Stimulated activated CD8-positive, alpha-beta memory T cell treated with anti-CD3 and anti-CD28 coated beads, Interleukin-4, amount 100 ng/mL, for 48 hours (primary cell): ENCODE measurements around the gene DOCK9.

ENCODE experiments used
- DNase-seq: peaks from one replicate; pipeline ENCODE4 v3.0.0-alpha.2; 2020

Gene DOCK9

DNA sequence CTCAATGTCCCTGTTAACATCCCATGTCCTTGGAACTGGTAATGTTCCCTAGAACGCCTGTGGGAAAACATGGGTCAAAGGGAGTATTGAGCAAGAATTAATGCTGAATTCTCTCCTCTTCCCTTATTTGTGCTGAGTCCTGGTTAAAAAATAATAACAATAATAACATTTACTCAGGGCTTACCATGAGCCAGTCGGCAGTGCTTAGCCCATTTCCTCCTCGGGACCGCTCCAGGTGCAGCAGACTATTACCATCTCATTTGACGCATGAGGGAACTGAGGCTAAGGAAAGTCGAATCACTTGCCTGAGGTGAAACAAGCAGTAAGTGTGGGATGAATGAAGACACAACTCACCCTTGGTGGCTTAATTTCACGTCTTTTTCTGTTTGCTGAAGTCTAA, 191.8 kb downstream of the DOCK9 start:
- no peak for DNase-seq

DNA sequence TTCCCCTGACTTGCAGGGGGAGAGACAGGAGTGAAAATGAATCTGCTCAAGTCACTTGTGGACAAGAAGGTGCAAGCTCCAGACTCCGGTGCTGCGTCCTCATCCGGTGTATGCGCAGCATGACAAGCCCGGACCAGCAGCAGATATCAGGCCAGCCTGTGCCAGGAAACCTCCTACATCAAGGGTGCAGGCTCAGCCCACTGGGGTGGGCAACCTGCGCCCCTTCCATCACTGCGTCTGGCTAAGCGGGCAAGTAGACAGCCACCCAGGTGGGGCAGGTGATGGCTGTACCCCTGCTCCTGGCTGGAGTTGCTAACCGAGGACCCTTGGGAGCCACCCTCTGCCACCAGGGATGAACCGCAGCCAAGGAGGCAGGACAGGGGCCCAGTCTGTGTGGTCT, 192.5 kb downstream of the DOCK9 start:
- no peak for DNase-seq

DNA sequence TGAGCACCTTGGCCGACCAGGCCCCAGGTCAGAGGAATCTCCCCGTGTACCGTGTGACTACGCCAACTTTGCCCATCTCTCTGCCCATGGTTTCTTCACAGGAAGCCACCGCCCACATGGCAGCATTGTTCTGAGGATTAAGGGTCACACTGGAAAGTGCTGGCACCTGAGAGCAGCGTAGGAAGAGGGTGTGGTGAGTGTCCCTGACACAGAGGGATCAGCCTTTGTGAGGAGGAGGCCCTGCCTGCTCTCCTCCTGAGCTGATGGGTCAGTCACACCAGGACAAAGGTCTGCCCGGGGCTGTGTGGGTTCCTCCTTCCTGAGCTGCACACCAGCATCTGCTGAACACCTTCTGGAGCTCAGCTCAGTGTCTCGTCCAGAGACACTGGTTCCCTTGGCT, 193.2 kb downstream of the DOCK9 start:
- DNase-seq: no peak

DNA sequence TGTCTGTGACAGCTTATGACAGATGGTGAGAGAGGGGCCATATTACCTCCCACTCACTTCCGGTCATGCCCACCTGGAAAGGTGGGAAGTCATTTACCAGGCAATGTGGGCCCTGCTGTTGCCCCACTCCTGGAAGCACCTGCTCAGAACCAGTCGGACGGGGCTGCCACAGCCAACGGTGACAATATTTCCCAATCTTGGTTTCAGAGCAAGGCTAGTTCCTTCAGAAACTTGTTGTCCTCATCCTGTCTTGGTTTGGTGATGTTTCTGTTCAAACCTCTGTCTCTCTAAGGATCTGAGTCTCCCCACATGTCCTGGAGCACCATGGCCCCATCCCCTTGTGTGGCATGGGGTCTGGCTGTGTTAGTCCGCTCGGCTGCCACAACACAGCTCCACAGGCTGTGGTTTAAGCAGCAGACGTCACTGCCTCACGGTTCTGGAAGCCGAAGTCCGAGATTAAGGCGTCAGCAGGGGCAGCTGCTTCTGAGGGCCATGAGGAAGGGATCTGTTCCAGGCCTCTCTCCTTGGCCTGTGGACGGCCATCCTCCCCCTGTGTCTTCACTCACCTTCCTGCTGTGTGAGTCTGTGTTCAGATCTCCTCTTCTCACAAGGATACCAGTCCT, 193.9 kb downstream of the DOCK9 start:
- DNase-seq: no peak

DNA sequence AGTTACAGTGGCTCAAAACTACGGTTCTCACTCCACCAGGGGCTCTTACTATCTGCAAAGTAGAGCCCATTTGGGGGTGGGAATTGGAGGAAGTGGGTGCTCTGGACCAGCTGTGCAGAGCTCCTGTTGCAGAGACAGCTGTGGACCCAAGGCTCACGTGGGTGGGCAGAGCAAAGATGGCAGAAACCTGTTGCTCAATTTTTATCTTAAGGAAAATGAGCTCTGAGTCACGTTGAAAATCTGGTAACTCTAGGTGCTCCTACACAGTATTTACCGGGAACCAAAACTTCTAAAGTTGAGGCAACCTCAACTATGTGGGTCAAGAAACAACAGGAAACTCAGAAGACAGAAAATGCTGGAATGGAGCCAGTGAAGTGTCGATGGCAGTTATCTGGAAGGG, 195.2 kb downstream of the DOCK9 start:
- DNase-seq: no peak

DNA sequence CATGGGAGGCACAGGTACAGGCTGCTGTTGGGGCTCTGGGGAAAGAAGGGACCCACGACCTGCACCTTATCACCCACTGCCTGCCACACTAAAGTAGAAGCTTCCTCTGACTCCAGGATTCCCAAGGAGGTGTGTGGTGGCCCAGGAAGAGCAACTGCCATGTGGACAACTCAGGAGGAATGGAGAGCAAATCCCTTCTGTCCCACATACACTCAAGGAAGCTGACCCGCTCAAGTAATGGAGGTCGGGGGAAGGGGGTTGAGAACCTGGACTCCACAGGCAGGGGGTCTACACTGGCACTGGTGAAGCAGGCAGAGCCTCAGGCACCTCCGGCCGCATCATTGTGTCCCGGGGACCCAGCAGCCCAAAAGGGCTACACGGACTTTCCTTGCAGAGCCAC, 196.0 kb downstream of the DOCK9 start:
- no peak for DNase-seq

DNA sequence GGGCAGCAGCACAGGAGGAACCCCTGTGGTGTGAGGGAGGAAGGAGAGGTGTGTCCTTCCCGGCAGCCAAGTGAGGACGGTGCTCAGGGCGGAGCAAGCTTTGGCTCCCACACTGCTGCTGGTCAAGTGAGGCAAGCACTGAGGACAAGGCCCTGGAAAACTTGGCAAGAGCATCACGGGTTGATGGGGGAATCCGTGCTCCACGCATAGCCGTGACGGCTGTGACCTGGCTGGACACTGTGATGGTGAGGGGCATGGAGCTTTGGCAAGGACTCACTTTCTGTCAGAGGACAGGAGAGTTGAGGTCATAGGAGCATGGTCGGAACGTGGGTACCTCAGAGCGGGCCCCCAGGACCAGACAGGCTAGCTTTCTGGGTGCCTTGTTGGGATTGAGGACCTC, 196.4 kb downstream of the DOCK9 start:
- DNase-seq: no peak

DNA sequence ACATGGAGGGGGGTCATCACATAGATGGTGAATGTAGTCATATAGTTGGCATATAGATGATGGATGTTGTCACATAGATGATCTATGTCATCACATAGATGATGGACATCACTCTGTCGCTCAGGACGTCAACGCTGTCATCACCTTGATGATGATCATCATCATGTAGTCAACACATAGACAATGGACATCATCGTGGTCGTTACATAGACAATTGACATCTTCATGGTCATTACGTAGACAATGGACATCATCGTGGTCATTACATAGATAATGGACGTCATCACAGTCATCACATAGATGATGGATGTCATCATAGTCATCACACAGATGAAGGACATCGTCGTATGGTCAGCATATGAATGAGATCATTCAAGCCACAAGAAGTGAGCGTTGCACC, 196.8 kb downstream of the DOCK9 start:
- no peak for DNase-seq

DNA sequence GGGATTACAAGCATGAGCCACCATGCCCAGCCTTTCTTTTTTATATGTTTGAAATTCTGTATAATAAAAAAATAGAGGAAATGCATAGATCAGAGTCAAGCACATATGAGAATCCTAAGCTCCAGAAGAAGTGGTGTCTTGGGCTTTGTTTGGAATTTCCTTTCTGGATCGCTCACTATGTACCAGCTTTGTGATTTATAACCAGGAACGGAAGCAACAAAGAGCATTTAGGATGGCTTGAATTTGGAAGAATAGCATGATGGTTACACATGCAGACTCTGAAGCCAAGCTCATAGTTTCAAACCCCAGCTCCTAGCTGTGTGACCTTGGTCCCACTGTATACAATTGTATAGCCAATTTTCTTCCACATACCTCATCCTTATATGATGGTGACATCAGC, 197.4 kb downstream of the DOCK9 start:
- DNase-seq: no peak

DNA sequence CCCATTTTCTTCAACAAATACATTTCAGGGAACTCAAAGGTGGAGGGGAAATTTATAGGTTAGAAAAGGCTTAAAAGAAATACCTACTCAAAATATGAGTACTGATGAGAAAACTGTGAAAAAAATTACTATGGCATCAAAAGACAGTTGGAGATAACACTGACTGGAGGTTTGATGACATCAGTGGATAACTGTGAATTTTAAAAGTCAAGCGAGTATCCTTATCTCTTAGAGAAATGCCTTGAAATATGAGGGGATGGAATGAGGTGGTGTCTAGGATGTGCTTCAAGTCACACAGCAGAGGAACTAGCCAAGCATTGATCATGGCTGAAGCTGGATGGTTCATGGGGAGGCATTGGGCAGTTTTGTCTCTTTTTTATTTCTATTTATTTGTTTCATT, 198.2 kb downstream of the DOCK9 start:
- no peak for DNase-seq

DNA sequence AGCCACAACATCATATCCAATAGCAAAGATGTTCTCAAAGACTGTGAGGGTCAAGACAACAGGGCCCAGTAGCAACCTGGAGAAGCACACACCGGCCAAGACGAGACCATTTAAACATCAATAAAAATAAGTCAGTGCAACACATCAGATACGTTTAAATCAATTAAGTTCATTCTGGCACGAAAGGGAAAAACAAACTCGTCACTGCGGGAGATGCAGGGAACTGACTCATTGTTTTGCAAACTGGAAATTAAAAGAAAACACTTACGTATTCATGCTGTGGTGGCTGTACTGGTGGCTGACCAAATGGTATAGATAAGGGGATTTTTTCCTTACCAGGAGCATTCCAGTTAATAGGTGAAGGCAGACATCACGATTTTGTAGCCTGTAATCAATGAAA, 199.1 kb downstream of the DOCK9 start:
- DNase-seq: no peak

DNA sequence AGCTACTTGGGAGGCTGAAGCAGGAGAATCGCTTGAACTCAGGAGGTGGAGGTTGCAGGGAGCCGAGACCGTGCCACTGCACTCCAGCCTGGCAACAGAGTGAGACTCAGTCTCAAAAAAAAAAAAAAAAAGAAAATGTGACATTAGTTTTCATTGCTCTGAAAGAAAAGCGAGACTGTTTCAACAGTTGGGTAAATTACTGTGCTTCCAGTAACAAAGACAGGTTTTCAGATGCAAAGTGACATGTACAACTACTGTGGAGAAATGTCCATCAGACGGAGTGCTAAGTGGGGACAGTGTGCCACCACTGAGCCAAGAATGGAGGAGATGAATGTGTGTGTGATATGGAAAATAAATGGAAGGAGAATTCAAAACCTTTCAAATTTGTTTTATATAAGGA, 201.2 kb downstream of the DOCK9 start:
- no peak for DNase-seq

DNA sequence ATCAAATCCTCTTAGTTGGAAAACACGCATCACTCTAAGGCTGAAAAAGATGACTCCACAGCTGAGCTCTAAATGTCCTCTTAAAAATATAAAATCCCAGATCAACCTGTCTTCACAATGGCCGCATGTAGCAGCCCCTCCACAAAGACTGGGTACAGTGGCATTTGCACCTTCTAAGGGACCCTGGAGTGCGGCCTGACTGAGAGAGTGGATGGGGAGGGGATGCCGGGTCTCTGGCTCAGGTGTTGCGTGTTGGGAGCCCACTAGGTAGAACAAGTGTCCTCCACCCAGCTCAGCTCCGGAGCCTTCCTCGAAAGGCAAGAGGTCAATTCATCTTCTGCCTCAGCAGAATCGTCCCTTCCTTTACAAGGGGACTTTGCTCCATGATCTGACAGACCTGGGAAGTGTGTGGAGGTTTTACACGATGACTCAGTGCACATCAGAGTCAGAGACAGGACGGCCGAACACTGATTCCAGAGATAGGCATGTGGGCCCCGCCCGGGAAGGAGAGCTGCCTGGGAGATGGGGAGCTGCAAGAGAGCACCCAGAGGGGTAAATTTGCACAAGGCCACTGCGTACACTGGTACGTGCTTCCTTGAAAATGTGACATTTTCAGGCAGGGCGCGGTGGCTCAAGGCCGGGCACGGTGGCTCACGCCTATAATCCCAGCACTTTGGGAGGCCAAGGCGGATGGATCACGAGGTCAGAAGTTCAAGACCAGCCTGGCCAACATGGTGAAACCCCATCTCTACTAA, 201.8 kb downstream of the DOCK9 start:
- no peak for DNase-seq

DNA sequence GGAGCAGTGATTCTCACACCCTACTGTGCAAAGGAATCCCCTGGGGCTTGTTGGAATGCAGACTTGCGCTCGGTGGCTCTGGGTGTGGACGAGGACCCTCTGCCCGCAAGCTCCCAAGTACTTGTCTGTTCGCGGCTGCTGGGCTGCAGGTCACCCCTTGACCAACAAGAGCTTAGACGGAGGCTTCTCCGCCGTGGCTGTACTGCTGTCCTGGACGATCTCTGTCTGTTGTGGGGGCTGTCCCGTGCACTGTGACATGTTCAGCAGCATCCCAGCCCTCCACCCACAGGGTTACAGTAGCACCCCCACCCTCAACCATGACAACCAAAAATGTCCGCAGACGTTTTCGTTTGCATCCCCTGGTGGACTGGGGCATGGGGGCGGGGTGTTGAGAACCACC, 202.5 kb downstream of the DOCK9 start:
- no peak for DNase-seq

DNA sequence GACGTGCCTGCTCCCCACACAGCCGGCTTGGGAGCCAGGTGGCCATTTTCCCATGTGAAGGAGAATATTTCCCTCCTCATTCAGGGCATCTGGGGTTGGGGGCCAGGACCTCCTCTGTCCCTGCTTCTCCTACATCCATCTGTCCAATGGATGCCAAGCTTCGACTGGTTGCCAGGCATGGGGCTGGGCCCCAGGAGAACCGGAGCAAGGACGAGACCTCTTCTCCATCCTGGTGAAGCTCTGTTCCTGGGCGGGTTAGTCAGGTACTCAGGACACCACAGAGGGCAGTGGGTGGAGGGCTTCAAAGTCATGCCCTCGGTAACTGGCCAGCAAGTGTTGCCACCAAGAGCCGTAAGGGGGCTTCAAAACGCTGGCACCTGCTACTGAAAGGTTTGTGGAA, 203.1 kb downstream of the DOCK9 start:
- no peak for DNase-seq

DNA sequence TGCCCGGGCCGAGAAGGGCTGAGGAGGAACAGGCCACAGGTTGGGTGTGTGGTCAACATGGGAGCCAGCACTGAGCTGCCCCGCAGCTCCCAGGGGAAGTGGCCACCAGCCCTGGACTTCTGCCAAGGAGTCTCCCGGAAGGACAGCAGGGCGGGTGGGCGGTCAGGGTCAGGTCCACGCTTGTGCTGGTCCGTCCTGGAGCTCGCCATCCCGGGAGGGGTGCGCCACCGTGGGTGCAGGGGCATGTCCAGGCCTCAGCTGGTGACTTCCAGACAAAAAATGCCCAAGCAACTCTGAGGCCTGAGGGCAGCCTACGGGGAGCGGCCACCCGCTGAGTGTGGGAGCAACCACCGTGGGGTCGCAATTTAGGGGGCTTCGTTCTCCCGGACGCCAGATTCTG, 203.9 kb downstream of the DOCK9 start:
- DNase-seq: no peak

DNA sequence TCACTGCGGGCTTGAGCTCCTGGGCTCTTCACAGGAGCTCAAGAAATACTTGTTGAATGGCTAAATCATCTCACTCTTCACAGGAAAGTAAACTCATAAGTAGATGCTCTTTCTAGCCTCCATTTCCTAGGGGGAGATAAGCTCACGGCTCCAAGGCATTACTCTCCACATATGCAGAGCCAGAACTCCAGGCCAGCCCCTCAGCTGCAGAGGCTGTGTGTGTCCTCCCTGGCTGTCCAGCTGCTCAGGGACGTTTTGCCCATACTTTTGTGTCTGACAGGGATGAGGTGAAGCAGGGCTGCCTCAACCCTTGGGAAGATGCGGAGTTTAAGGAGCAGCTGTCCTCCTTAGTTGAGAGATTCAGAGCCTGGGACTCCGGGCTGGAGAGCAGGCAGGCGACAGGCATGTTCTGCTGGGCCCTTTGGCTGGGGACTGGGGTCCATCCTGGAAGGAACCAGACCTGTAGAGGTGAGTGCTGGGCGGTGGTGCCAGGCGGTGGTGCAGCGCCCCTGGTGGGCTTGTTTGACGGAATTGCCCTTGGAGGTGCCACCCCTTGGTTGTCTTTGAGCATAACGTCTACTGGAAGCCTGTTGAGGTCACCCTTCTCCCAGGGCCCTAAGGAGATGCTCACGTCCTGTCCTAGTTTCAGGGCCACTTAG, 204.9 kb downstream of the DOCK9 start:
- DNase-seq: no peak

DNA sequence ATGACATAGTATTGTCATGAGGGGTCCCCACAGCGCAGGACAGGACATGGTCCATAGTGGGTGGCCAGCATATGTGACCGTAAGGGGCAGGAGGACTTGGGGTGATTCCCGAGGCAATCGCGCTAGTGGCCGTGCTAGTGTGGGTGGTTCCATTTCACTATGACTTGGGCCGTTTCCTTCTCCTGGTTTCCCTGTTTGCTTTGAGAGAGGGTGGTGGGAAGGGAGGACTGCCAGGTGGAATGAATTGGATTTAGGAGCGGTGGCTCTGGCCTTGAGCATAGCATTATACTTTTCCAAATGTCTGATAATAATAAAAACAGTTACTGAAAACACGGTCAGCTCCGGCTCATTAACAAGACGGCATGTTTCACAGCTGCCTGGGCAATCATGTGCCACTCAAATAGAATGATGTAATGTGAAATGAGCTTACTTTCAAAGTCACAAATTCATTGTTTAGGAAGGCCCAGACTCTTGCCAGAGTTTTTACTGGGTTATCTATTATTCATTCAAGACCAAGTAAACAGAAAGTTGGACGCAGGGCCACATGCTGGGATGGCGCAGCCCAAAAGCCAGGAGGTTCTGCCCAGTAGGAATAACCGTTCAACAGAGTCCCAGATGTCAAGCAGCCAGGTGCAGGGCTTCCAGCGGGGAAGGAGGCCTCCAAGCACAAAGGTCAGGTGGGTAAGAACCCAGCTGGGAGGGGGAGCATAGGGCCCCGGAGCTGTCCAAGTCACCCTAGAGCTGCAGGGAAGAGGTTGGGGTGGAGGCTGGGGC, 205.8 kb downstream of the DOCK9 start:
- DNase-seq: no peak

DNA sequence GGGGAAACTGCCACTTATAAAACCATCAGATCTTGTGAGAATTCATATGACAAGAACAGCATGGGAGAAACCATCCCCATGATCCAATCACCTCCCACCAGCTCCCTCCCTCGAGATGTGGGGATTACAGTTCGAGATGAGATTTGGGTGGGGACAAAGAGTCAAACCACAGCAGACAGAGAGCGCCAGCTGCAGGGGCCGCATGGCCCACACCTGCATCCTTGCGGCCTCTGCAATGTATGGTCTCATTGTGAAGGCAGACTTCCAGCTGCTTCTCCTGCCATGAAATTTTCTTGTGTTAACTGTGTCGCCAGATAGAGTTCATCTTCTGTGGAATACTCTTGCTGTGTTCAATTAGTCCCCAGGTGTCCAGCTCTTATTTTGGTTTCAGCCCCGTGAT, 208.1 kb downstream of the DOCK9 start:
- no peak for DNase-seq

DNA sequence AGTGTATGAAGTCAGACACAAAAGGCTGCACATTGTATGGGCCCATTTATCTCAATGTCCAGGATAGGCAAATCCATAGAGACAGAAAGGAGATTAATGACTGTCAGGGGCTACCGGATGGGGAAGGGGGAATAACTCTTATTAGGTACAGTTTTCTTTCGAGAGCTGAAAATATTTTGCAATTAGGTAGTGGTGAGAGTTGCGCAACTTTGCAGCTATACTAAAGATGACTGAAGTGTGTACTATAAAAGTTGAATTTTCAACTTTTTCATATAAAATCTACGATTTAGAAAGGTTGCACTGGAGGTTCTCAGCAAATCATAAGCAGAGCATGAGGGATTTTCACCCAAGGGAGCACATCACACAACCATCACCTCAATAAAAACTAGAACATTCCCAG, 209.3 kb downstream of the DOCK9 start:
- DNase-seq: no peak

DNA sequence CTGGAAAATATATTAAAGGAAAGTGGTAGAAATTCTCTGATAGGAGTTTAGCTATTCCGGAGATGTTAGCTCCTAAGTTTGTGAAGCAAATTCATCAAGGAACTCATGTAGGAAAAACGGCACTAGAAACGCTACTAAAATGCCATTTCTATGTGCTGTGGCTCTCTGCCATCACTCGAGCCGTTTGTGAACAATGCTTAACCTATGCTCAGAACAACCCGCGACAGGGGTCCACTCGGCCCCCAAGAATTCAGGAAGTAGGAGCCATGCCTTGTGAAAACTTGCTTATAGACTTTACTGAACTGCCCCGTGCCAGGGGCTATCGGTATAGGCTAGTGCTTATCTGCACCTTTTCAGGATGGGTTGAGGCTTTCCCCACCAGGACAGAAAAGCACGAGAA, 211.2 kb downstream of the DOCK9 start:
- DNase-seq: no peak

DNA sequence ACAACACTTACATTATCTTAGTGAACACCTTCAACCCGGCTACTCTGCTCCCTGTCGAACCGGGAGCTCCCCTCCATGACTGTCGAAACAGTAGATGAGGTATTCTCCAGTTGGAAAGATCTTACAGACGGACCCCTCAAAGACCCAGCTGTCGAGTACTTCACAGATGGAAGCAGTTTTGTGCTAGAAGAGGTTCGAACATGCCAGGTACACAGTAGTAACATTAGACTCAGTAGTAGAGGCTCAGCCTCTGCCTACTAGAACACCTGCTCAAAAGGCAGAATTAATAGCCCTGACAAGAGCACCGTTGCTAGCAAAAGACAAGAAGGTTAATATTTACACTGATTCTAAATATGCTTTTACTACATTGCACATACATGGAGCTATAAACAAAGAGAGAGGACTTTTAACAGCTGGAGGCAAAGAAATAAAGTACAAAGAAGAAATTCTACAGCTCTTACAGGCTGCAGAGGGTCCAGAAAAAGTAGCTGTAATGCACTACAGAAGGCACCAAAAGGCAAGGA, 211.8 kb downstream of the DOCK9 start:
- no peak for DNase-seq

DNA sequence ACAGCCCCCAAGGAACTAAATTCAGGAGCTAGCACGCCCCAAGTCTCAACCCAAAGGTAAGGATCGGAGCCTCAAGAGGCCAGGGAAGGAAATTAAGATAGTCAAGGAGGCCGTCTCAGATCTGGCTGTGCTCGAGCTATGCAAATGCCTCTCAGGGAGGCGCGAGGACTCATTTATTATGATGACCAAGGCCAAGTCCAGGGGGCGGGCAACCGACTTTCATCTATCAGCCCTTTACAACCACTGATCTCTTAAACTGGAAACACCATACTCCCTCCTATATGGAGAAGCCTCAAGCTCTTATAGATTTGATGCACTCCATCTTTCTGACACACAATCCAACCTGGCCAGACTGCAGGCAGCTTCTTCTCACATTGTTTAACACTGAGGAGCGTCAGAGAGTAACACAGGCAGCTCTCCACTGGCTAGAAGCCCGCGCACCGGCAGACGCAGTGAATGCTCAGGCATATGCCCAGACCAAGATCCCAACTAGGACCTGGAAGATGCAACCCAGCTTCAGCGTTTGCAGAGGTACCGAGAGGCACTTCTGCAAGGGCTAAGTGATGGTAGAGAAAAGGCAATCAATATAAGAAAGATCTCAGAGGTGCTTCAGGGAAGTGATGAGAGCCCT, 215.8 kb downstream of the DOCK9 start:
- DNase-seq: no peak
